ENCODE measurements around the gene KLK4. TPM values are rescaled to one million over a fixed set of nuclear protein-coding genes. Genes with fewer than 3 reads are reported as not detected.
A peak's percentile ranks its signal among the peaks of the same experiment; 100 is the strongest.

The KLK4 gene
- total and polyA plus RNA-seq, 9 of the 15 experiments (the other 6 are each of a cell fraction or from before 2014, with no cell fraction given), result not detected

GRCh38 chr19:50896591-50897190, 14.5 kb downstream of the KLK4 start (continued):
- TF ChIP-seq ZBTB5 (IDR thresholded peaks at IDR 0.05), result no peak
- 0 out of 2 replicates have a peak, but pooled peaks have one; percentile 69 for TF ChIP-seq FOXP4 (CRISPR knock-in tag; IDR thresholded peaks at IDR 0.05; ENCODE audit: borderline replicate concordance)
- no peak for TF ChIP-seq PBX2 (CRISPR knock-in tag; IDR thresholded peaks at IDR 0.05; ENCODE audit: low read depth)
- TF ChIP-seq PBX2 (tag; conservative IDR thresholded peaks at IDR 0.05; ENCODE audit: low read depth), result no peak
- no peak for TF ChIP-seq TCF15 (CRISPR knock-in tag; IDR thresholded peaks at IDR 0.05)
- TF ChIP-seq PREB (CRISPR knock-in tag; IDR thresholded peaks at IDR 0.05), result no peak
- TF ChIP-seq ZNF780A (CRISPR knock-in tag; IDR thresholded peaks at IDR 0.05), result no peak
- no peak for TF ChIP-seq TCFL5 (CRISPR knock-in tag; conservative IDR thresholded peaks at IDR 0.05)
- no peak for TF ChIP-seq HINFP (tag; conservative IDR thresholded peaks at IDR 0.05; ENCODE audit: low read depth)
- no peak for TF ChIP-seq SETDB1 (IDR thresholded peaks at IDR 0.05; ENCODE audit: low read length)
- no peak for TF ChIP-seq HNRNPH1 (optimal IDR thresholded peaks at IDR 0.05; ENCODE audit: low read depth, low read length)
- peak; percentile 99 for TF ChIP-seq ATF3 (IDR thresholded peaks at IDR 0.05)
- TF ChIP-seq ATF3 (CRISPR knock-in tag; conservative IDR thresholded peaks at IDR 0.05), result peak; percentile 98
- TF ChIP-seq ERF (CRISPR knock-in tag; IDR thresholded peaks at IDR 0.05), result no peak
- no peak for TF ChIP-seq ZC3H4 (CRISPR knock-in tag; IDR thresholded peaks at IDR 0.05; ENCODE audit: borderline replicate concordance)
- TF ChIP-seq SAFB2 (IDR thresholded peaks at IDR 0.05; ENCODE audit: borderline replicate concordance, low read depth, low read length, severe bottlenecking), result no peak
- no peak for TF ChIP-seq ZBED1 (IDR thresholded peaks at IDR 0.05)

All from K562 (cell line).